ENCODE measurements around the gene PITPNC1. TPM values are rescaled to one million over a fixed set of nuclear protein-coding genes. Genes with fewer than 3 reads are reported as not detected.
A peak's percentile ranks its signal among the peaks of the same experiment; 100 is the strongest.
"Not testable (repeated sequence)": the region's sequence is repeated elsewhere in the genome, so short reads cannot be mapped to it uniquely, and the experiment has no call there.

The PITPNC1 gene
- total RNA-seq, 1 donor from 2014 or later, result 23.7 TPM

- H3K4me3 ChIP-seq, result peak overlapping the region; percentile 30
- intact Hi-C loops (cut with DNase I), result no loop called here
- no peaks in the 10 kb centered on the region for H3K27me3 ChIP-seq (ENCODE audit: low read depth)
- no peaks in the 10 kb centered on the region for H3K9me3 ChIP-seq
- ATAC-seq (peak; percentile 94 to 95), DNase-seq (peak; percentile 87)
- peak overlapping the region; percentile 18 for H3K27ac ChIP-seq
- TF ChIP-seq CTCF (IDR thresholded peaks at IDR 0.05), result no peak
- H3K36me3 ChIP-seq, result no peaks in the 10 kb centered on the region
- H3K4me1 ChIP-seq, result peaks cover 26% of the 10 kb centered on the region
These were observed 114.1 kb downstream of the PITPNC1 start for GRCh38 chr17:67491009-67491680.

GRCh38 chr17:67491681-67492024 is 114.6 kb downstream of the PITPNC1 start:
- intact Hi-C loops (cut with DNase I), result no loop called here
- H3K27ac ChIP-seq, result no peak overlapping the region
- H3K27me3 ChIP-seq (ENCODE audit: low read depth), result no peaks in the 10 kb centered on the region

GRCh38 chr17:67492251-67492740 is 115.2 kb downstream of the PITPNC1 start:
- Histone ChIP-seq H3K4me1 (peaks cover 26% of the 10 kb centered on the region), H3K36me3 (no peaks in the 10 kb centered on the region), H3K4me3 (no peak overlapping the region), H3K27ac (no peak overlapping the region), H3K27me3 (ENCODE audit: low read depth) (no peaks in the 10 kb centered on the region), H3K9me3 (no peaks in the 10 kb centered on the region)
- ATAC-seq, result no peak
- intact Hi-C loops (cut with DNase I), result no loop called here
- no peak for DNase-seq
- TF ChIP-seq CTCF (IDR thresholded peaks at IDR 0.05), result no peak

More at GRCh38 chr17:67491681-67492024, 114.6 kb downstream of the PITPNC1 start:
- peaks cover 26% of the 10 kb centered on the region for H3K4me1 ChIP-seq
- ATAC-seq (no peak), DNase-seq (no peak)
- no peaks in the 10 kb centered on the region for H3K36me3 ChIP-seq
- TF ChIP-seq CTCF (IDR thresholded peaks at IDR 0.05), result no peak
- no peak overlapping the region for H3K4me3 ChIP-seq
- no peaks in the 10 kb centered on the region for H3K9me3 ChIP-seq

GRCh38 chr17:67492824-67493517 is 115.9 kb downstream of the PITPNC1 start:
- no peak for DNase-seq
- H3K27ac ChIP-seq, result no peak overlapping the region
- no peaks in the 10 kb centered on the region for H3K27me3 ChIP-seq (ENCODE audit: low read depth)
- no peak for TF ChIP-seq CTCF (IDR thresholded peaks at IDR 0.05)
- no peaks in the 10 kb centered on the region for H3K36me3 ChIP-seq
- no peak for ATAC-seq
- H3K9me3 ChIP-seq, result no peaks in the 10 kb centered on the region
- peaks cover 26% of the 10 kb centered on the region for H3K4me1 ChIP-seq
- H3K4me3 ChIP-seq, result no peak overlapping the region
- intact Hi-C loops (cut with DNase I), result no loop called here

GRCh38 chr17:67493812-67494211 is 116.7 kb downstream of the PITPNC1 start:
- Histone ChIP-seq H3K9me3 (no peaks in the 10 kb centered on the region), H3K36me3 (no peaks in the 10 kb centered on the region), H3K4me3 (no peak overlapping the region), H3K27ac (no peak overlapping the region), H3K4me1 (peaks cover 26% of the 10 kb centered on the region), H3K27me3 (ENCODE audit: low read depth) (no peaks in the 10 kb centered on the region)
- no peak for ATAC-seq
- intact Hi-C loops (cut with DNase I), result no loop called here
- DNase-seq, result no peak
- no peak for TF ChIP-seq CTCF (IDR thresholded peaks at IDR 0.05)

- H3K4me1 ChIP-seq, result peaks cover 21% of the 10 kb centered on the region
- intact Hi-C loops (cut with DNase I); H3K4me3 ChIP-seq; H3K36me3 ChIP-seq; H3K27ac ChIP-seq; H3K9me3 ChIP-seq; DNase-seq; H3K27me3 ChIP-seq (ENCODE audit: low read depth); ATAC-seq: not testable (repeated sequence)
These were observed 118.5 kb downstream of the PITPNC1 start for GRCh38 chr17:67495534-67495933.
